GM12878 (cell line): Measurements from ENCODE around the gene HJURP. TPM values are rescaled to one million over a fixed set of nuclear protein-coding genes. Genes with fewer than 3 reads are reported as not detected.

ENCODE experiments used
- ATAC-seq: fragments of 200-7000 bp; cut with Tn5 transposase; 3 replicates; pipeline ENCODE4 v1.9.1; 2020; ENCODE audit warnings: mild to moderate bottlenecking, moderate library complexity
- Bru-seq: library from RNA; stranded (reverse); fragments of 400-500 nt; gene quantifications from one replicate; lab custom pipeline; 2021; lab: Mats Ljungman, UMichigan
- BruChase-seq, 2 experiments: library from RNA; stranded (reverse); fragments of 400-500 nt; gene quantifications; one replicate each; lab custom pipeline; 2021; lab: Mats Ljungman, UMichigan
- BruUV-seq: library from RNA; stranded (reverse); fragments of 400-500 nt; replicated peaks from 2 replicates; lab custom pipeline; 2021; lab: Mats Ljungman, UMichigan
- CTCF ChIA-PET: fragments of 300-600 bp; sonication (Branson Sonifier 250); formaldehyde crosslinking; extraction: SDS; loops from one replicate; lab custom pipeline; 2021; ENCODE audit warnings: inconsistent platforms; lab: Yijun Ruan, JAX
- POLR2A ChIA-PET: fragments of 350-600 bp; formaldehyde crosslinking; extraction: SDS; loops from one replicate; lab custom pipeline; 2021; ENCODE audit warnings: inconsistent platforms; lab: Charles Lee
- RAD21 ChIA-PET: fragments of 300-600 bp; sonication (Branson Sonifier 250); formaldehyde crosslinking; loops from one replicate; lab custom pipeline; 2023; ENCODE audit warnings: antibody characterized with exemption; ENCODE audit not compliant: unreplicated experiment; lab: Charles Lee
- SMC1A ChIA-PET: fragments of 300-600 bp; sonication (Branson Sonifier 250); formaldehyde crosslinking; loops from one replicate; lab custom pipeline; 2023; ENCODE audit not compliant: unreplicated experiment, uncharacterized antibody; lab: Charles Lee
- DNase-seq: peaks from one replicate; pipeline ENCODE4 v3.0.0-alpha.2; 2011; ENCODE audit warnings: low read depth, low spot score
- FAIRE-seq: peaks from 3 replicates; lab custom pipeline; 2011; peaks lifted over from hg19 to GRCh38; lab: Jason Lieb, UNC
- H2AFZ ChIP-seq: 2 replicates; pipeline ENCODE4 v1.6.0; 2011; ENCODE audit warnings: low read depth, low read length, control low read depth; ENCODE audit not compliant: control insufficient read depth
- H3K27ac ChIP-seq: 2 replicates; pipeline ENCODE4 v1.5.1; 2011; ENCODE audit warnings: control low read depth; ENCODE audit not compliant: control insufficient read depth, insufficient read depth
- H3K27me3 ChIP-seq, 2 experiments: replicated peaks in 1 of 2; 2 replicates each; pipeline versions ENCODE4 v1.6.0 to v1.6.1; 2011; ENCODE audit warnings: low read length in 1 of 2; ENCODE audit not compliant: control insufficient read depth in 2 of 2, insufficient read depth in 2 of 2
- H3K36me3 ChIP-seq, 2 experiments: 2 replicates each; pipeline ENCODE4 v1.5.1; 2011; ENCODE audit warnings: low read length in 1 of 2; ENCODE audit not compliant: control insufficient read depth in 2 of 2, insufficient read depth in 2 of 2
- H3K4me1 ChIP-seq: 2 replicates; pipeline ENCODE4 v1.6.1; 2011; ENCODE audit warnings: mild to moderate bottlenecking, low read length, moderate library complexity, mixed read lengths; ENCODE audit not compliant: control insufficient read depth, insufficient read depth
- H3K4me2 ChIP-seq: 2 replicates; pipeline ENCODE4 v1.6.0; 2011; ENCODE audit warnings: control low read depth; ENCODE audit not compliant: control insufficient read depth, insufficient read depth
- H3K4me3 ChIP-seq: fragments of 200-600 bp; sonication (generic); 2 replicates; pipeline ENCODE4 v1.5.1; 2016
- H3K79me2 ChIP-seq: 2 replicates; pipeline ENCODE4 v1.6.0; 2011; ENCODE audit warnings: low read length; ENCODE audit not compliant: control insufficient read depth, insufficient read depth
- H3K9ac ChIP-seq: 2 replicates; pipeline ENCODE4 v1.8.0; 2011; ENCODE audit warnings: low read length, control low read depth, mixed read lengths; ENCODE audit not compliant: control insufficient read depth, insufficient read depth
- H3K9me3 ChIP-seq: replicated peaks from 3 replicates; pipeline ENCODE4 v1.5.1; 2011; ENCODE audit warnings: mild to moderate bottlenecking, low read length; ENCODE audit not compliant: control insufficient read depth, insufficient read depth
- H4K20me1 ChIP-seq: 2 replicates; pipeline ENCODE4 v1.6.0; 2011; ENCODE audit not compliant: control insufficient read depth, insufficient read depth
- CBFB ChIP-seq: IDR thresholded peaks from 2 replicates; pipeline ENCODE4 v1.6.1; 2016; ENCODE audit warnings: antibody characterized with exemption, low read depth
- E4F1 ChIP-seq: fragments of 450-650 bp; IDR thresholded peaks from 2 replicates; pipeline ENCODE4 v1.6.1; 2018; ENCODE audit warnings: borderline replicate concordance, mild to moderate bottlenecking; ENCODE audit not compliant: partially characterized antibody
- EED ChIP-seq: sonication (generic); IDR thresholded peaks from 2 replicates; pipeline ENCODE4 v1.6.1; 2016; ENCODE audit warnings: antibody characterized with exemption, low read depth
- FOXK2 ChIP-seq: fragments of 450-650 bp; IDR thresholded peaks from 2 replicates; pipeline ENCODE4 v1.6.1; 2017; ENCODE audit warnings: mild to moderate bottlenecking, moderate library complexity
- JUND ChIP-seq: IDR thresholded peaks from 2 replicates; pipeline ENCODE4 v1.6.1; 2012; ENCODE audit warnings: low read depth, mild to moderate bottlenecking, low read length, improper control_type of control experiment, moderate library complexity
- RCOR1 ChIP-seq: conservative IDR thresholded peaks from 2 replicates; pipeline ENCODE4 v1.6.1; 2012; ENCODE audit warnings: low read depth, low read length, improper control_type of control experiment
- SP1 ChIP-seq: IDR thresholded peaks from one replicate; pipeline ENCODE4 v1.6.1; 2011; ENCODE audit warnings: low read depth, low read length
- WGBS: methylation state at CpG from one replicate; pipeline ENCODE4 v1.1.6; 2016; ENCODE audit warnings: low lambda C conversion rate; ENCODE audit not compliant: insufficient replicate concordance, insufficient coverage; ENCODE audit errors: missing lambda C conversion rate; 5-methylcytosine and 5-hydroxymethylcytosine counted together
- in situ Hi-C: fragments of 300-500 bp; cut with MboI; formaldehyde crosslinking; loops from 9 replicates; pipeline ENCODE4 v1.14.3; 2018; ENCODE audit warnings: mixed read lengths
- intact Hi-C: fragments of 100-400 bp; cut with micrococcal nuclease; formaldehyde crosslinking; loops from one replicate; pipeline ENCODE4 v1.14.2; 2022; ENCODE audit not compliant: unreplicated experiment
- long read RNA-seq, 2 experiments: library from polyadenylated mRNA; unstranded; transcript quantifications; one replicate each; pipeline ENCODE4 v2.0.0, GENCODE V29; 2019 to 2020
- polyA minus RNA-seq, 3 experiments: library from RNA; depleted of rRNA, polyadenylated mRNA; stranded (reverse); fragments of >200 nt; gene quantifications; 2 replicates each; pipeline ENCODE4 v1.2.3, GENCODE V29; 2011
- polyA plus RNA-seq, 11 experiments: library from polyadenylated mRNA; depleted of rRNA in 4 of 11; unstranded in 6 of 11; stranded (reverse) in 5 of 11; fragments of >200 nt; fragmentation: Nextera tagmentation in 4 of 11; fragmentation: Illumina TruSeq in 1 of 11; extraction: Ambion mirVana in 4 of 11; extraction: Trizol in 1 of 11; gene quantifications; 1 replicate in 1 of 11; 2 replicates in 10 of 11; pipeline versions ENCODE4 v1.2.1 to v1.2.3, GENCODE V29; 2011 to 2016; ENCODE audit warnings: inconsistent platforms in 2 of 11, missing spikeins in 2 of 11, low read depth in 1 of 11
- total RNA-seq, 4 experiments: library from RNA; depleted of rRNA in 3 of 4; stranded (reverse); fragments of >200 nt in 3 of 4; fragmentation: Illumina TruSeq in 1 of 4; extraction: Trizol in 1 of 4; gene quantifications; 2 replicates each; pipeline versions ENCODE4 v1.2.1 to v1.2.3, GENCODE V29; 2013 to 2021
- TF ChIP-seq, protein P1 (sequence below): fragments of 450-650 bp; IDR thresholded peaks from 2 replicates; pipeline ENCODE4 v1.6.1; 2017; ENCODE audit warnings: mild to moderate bottlenecking, low read depth, inconsistent platforms; ENCODE audit not compliant: poor library complexity, severe bottlenecking

HJURP gene, protein sequence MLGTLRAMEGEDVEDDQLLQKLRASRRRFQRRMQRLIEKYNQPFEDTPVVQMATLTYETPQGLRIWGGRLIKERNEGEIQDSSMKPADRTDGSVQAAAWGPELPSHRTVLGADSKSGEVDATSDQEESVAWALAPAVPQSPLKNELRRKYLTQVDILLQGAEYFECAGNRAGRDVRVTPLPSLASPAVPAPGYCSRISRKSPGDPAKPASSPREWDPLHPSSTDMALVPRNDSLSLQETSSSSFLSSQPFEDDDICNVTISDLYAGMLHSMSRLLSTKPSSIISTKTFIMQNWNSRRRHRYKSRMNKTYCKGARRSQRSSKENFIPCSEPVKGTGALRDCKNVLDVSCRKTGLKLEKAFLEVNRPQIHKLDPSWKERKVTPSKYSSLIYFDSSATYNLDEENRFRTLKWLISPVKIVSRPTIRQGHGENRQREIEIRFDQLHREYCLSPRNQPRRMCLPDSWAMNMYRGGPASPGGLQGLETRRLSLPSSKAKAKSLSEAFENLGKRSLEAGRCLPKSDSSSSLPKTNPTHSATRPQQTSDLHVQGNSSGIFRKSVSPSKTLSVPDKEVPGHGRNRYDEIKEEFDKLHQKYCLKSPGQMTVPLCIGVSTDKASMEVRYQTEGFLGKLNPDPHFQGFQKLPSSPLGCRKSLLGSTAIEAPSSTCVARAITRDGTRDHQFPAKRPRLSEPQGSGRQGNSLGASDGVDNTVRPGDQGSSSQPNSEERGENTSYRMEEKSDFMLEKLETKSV
- total RNA-seq (2013; cell fraction: nucleolus; rRNA removed): 48.9 and 49.7 TPM in 2 replicates
- total RNA-seq (2014; rRNA removed): 27.0 and 28.9 TPM in 2 replicates
- total RNA-seq (2014; rRNA removed; fragmentation: Illumina TruSeq; extraction: Trizol): 35.3 and 35.4 TPM in 2 replicates
- total RNA-seq (2021): 45.6 and 49.6 TPM in 2 replicates
- 15.9 TPM for polyA plus RNA-seq (2011; ENCODE audit: low read depth)
- polyA plus RNA-seq (2011; rRNA removed): 57.4 and 68.9 TPM in 2 replicates
- polyA plus RNA-seq (2011; cell fraction: cytosol; rRNA removed): 54.1 and 63.5 TPM in 2 replicates
- 94.2 and 142 TPM in 2 replicates for polyA plus RNA-seq (2011; cell fraction: nucleus; rRNA removed)
- 21.1 and 22.8 TPM in 2 replicates for polyA plus RNA-seq (2012)
- 45.2 and 49.7 TPM in 2 replicates for polyA plus RNA-seq (2014; fragmentation: Illumina TruSeq; extraction: Trizol)
- 10 to 100 TPM; 12.7 to 12.9 TPM for polyA plus RNA-seq (2014; fragmentation: Nextera tagmentation; extraction: Ambion mirVana)
- polyA plus RNA-seq (2014; rRNA removed): 43.6 and 43.7 TPM in 2 replicates
- 10 to 100 TPM; 52.4 to 63.1 TPM for polyA plus RNA-seq (2016; fragmentation: Nextera tagmentation; extraction: Ambion mirVana)
- polyA minus RNA-seq (2011; rRNA and poly(A)+ RNA removed): 106 and 138 TPM in 2 replicates
- polyA minus RNA-seq (2011; cell fraction: cytosol; rRNA and poly(A)+ RNA removed): 29.7 and 42.4 TPM in 2 replicates
- polyA minus RNA-seq (2011; cell fraction: nucleus; rRNA and poly(A)+ RNA removed): 25.0 and 25.6 TPM in 2 replicates
- Bru-seq, nascent RNA: percentile 88 among the genes with signal in this experiment
- percentile 78 among the genes with signal in this experiment for BruChase-seq, experiment 1, labeled RNA remaining after a 6-hour chase
- BruChase-seq, experiment 2, labeled RNA remaining after a 2-hour chase: percentile 89 among the genes with signal in this experiment
- long read RNA-seq, experiment 1, transcript HJURP-202 (9 exons, 3,187 nt): major isoform, 43 of 50 reads
- long read RNA-seq, experiment 1, partial matches to known transcripts: 3 of 50 reads
- long read RNA-seq, experiment 1, other reads (novel, unspliced or antisense): 4 of 50 reads
- long read RNA-seq, experiment 2, transcript HJURP-202 (9 exons, 3,187 nt): major isoform, 269 of 338 reads
- long read RNA-seq, experiment 2, partial matches to known transcripts: 49 of 338 reads
- long read RNA-seq, experiment 2, other reads (novel, unspliced or antisense): 19 of 338 reads

GRCh38 chr2:233854241-233854981 lies at the start of gene HJURP:
Gene HJURP, minus strand, starts transcription at chr2:233854535. Its CDS starts 35 bp downstream, at chr2:233854500.
- Histone ChIP-seq H3K4me3 (peak within 1 kb of the TSS; percentile 88), H3K27ac (peak within 1 kb of the TSS; percentile 92), H2AFZ (peak within 1 kb of the TSS; percentile 88), H4K20me1 (0 out of 2 replicates have a peak, but pooled peaks cover 2% of the 10 kb centered on the region), H3K27me3 (no peaks in the 10 kb centered on the region), H3K9me3 (no peaks in the 10 kb centered on the region), H3K79me2 (peaks cover 40% of the 10 kb centered on the region), H3K9ac (peak within 1 kb of the TSS; percentile 93), H3K4me2 (peak within 1 kb of the TSS; percentile 81), H3K4me1 (peaks cover 7% of the 10 kb centered on the region; the same call in 1 of the 2 replicates), H3K36me3 (peaks cover 5 to 9% of the 10 kb centered on the region in 2 experiments)
- in situ Hi-C loops (no loop called here), intact Hi-C loops (loop anchor here (5.0 kb wide), 1 partner anchor 792 kb away; the partner anchor contains the start of gene INPP5D)
- DNase-seq: peak; percentile 90
- CTCF ChIA-PET: interaction anchor here (0.8 kb wide), 1 partner anchor 17 kb away, joined by 3 read pairs; no protein-coding TSS in a partner anchor
- ATAC-seq: peak; percentile 98
- SMC1A ChIA-PET: no interaction called here
- peak; percentile 96 for FAIRE-seq
- no TSS peak for BruUV-seq
- POLR2A ChIA-PET: no interaction called here
- RAD21 ChIA-PET: no interaction called here
- 2% methylated on average over 60 of the region's 60 CpGs for WGBS
- TF ChIP-seq SP1 (peak; percentile 92), CBFB (peak; percentile 12; the same call in 1 of the 2 replicates), JUND (no peak), EED (no peak), FOXK2 (no peak), RCOR1 (no peak), E4F1 (no peak)
- TF ChIP-seq, protein P1, sequence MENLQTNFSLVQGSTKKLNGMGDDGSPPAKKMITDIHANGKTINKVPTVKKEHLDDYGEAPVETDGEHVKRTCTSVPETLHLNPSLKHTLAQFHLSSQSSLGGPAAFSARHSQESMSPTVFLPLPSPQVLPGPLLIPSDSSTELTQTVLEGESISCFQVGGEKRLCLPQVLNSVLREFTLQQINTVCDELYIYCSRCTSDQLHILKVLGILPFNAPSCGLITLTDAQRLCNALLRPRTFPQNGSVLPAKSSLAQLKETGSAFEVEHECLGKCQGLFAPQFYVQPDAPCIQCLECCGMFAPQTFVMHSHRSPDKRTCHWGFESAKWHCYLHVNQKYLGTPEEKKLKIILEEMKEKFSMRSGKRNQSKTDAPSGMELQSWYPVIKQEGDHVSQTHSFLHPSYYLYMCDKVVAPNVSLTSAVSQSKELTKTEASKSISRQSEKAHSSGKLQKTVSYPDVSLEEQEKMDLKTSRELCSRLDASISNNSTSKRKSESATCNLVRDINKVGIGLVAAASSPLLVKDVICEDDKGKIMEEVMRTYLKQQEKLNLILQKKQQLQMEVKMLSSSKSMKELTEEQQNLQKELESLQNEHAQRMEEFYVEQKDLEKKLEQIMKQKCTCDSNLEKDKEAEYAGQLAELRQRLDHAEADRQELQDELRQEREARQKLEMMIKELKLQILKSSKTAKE: no peak
